Activated naive CD4-positive, alpha-beta T cell (primary cell): ENCODE data around the gene PCBP2.
"Not testable (repeated sequence)": the region's sequence is repeated elsewhere in the genome, so short reads cannot be mapped to it uniquely, and the experiment has no call there.

Experiments used
- DNase-seq, 4 experiments: peaks; one replicate each; lab custom pipeline; 2025; lab: John Stamatoyannopoulos, UW

PCBP2 gene

GRCh38 chr12:53472056-53472582 lies 20.2 kb downstream of the PCBP2 start:
- DNase-seq, result no peak

GRCh38 chr12:53474077-53474476 lies 22.2 kb downstream of the PCBP2 start:
- DNase-seq, result no peak

- no peak for DNase-seq
These were observed 22.9 kb downstream of the PCBP2 start for GRCh38 chr12:53474819-53475218.

GRCh38 chr12:53476769-53477209 lies 24.9 kb downstream of the PCBP2 start:
- no peak for DNase-seq

GRCh38 chr12:53478865-53479264 lies 27.0 kb downstream of the PCBP2 start:
- DNase-seq, result no peak

- DNase-seq, result no peak
These were observed 27.4 kb downstream of the PCBP2 start for GRCh38 chr12:53479331-53479730.

- DNase-seq, result no peak
These were observed 28.9 kb downstream of the PCBP2 start for GRCh38 chr12:53480491-53481442.

- not testable (repeated sequence) for DNase-seq
These were observed 29.6 kb downstream of the PCBP2 start for GRCh38 chr12:53481458-53481857.

- DNase-seq, result no peak
These were observed 30.2 kb downstream of the PCBP2 start for GRCh38 chr12:53481939-53482586.

GRCh38 chr12:53482626-53483168 lies 30.8 kb downstream of the PCBP2 start:
- DNase-seq, result no peak

- no peak for DNase-seq
These were observed 31.5 kb downstream of the PCBP2 start for GRCh38 chr12:53483225-53483978.

GRCh38 chr12:53483979-53484377 lies 32.1 kb downstream of the PCBP2 start:
- DNase-seq, result no peak

- no peak for DNase-seq
These were observed 33.0 kb downstream of the PCBP2 start for GRCh38 chr12:53484686-53485575.

- DNase-seq, result no peak
These were observed 34.2 kb downstream of the PCBP2 start for GRCh38 chr12:53485955-53486735.

- no peak for DNase-seq
These were observed 35.0 kb downstream of the PCBP2 start for GRCh38 chr12:53486736-53487487.

- DNase-seq, result no peak
These were observed 37.5 kb downstream of the PCBP2 start for GRCh38 chr12:53489242-53489864.

- DNase-seq, result no peak
These were observed 40.3 kb downstream of the PCBP2 start for GRCh38 chr12:53492188-53492587.

GRCh38 chr12:53492830-53493609 lies 41.1 kb downstream of the PCBP2 start:
- DNase-seq, result peak; percentile 55 to 81 (median 64)
